22Rv1 (cell line): ENCODE data around the gene HIPK2.
"Not testable (repeated sequence)": the region's sequence is repeated elsewhere in the genome, so short reads cannot be mapped to it uniquely, and the experiment has no call there.

ENCODE experiments used
- ZFX ChIP-seq: fragments of 450-650 bp; IDR thresholded peaks from 2 replicates; pipeline ENCODE4 v1.6.1; 2017; ENCODE audit warnings: antibody characterized with exemption, borderline replicate concordance
- TF ChIP-seq, protein P1 (sequence below): fragments of 450-650 bp; IDR thresholded peaks from 2 replicates; pipeline ENCODE4 v1.5.1; 2017; ENCODE audit warnings: mild to moderate bottlenecking

DNA sequence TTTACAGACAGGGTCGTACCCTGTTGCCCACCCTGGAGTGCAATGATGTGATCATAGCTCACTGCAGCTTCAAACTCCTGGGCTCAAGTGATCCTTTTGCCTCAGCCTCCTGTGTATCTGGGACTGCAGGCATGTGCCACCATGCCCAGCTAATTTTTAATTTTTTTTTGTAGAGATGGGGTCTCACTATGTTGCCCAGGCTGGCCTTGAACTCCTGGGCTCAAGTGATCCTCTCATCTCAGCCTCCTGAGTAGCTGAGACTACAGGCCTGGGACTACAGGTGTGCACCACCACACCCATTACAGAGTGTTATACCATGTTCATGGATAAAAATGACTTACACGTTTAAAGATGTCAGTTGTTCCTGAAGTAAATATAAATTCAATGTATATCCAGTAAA is 166.2 kb downstream of the HIPK2 start:
- TF ChIP-seq, protein P1, sequence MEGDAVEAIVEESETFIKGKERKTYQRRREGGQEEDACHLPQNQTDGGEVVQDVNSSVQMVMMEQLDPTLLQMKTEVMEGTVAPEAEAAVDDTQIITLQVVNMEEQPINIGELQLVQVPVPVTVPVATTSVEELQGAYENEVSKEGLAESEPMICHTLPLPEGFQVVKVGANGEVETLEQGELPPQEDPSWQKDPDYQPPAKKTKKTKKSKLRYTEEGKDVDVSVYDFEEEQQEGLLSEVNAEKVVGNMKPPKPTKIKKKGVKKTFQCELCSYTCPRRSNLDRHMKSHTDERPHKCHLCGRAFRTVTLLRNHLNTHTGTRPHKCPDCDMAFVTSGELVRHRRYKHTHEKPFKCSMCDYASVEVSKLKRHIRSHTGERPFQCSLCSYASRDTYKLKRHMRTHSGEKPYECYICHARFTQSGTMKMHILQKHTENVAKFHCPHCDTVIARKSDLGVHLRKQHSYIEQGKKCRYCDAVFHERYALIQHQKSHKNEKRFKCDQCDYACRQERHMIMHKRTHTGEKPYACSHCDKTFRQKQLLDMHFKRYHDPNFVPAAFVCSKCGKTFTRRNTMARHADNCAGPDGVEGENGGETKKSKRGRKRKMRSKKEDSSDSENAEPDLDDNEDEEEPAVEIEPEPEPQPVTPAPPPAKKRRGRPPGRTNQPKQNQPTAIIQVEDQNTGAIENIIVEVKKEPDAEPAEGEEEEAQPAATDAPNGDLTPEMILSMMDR, result not testable (repeated sequence)
- TF ChIP-seq ZFX, result not testable (repeated sequence)
